NCI-H1092 (cell line): ENCODE results near the gene AANAT.

ENCODE experiments used
- DNase-seq: peaks from one replicate; lab custom pipeline; 2025; lab: John Stamatoyannopoulos, UW

The AANAT gene

GRCh38 chr17:76442341-76443338 lies 24.8 kb upstream of the AANAT start:
- DNase-seq: no peak

- DNase-seq: no peak
Observed at GRCh38 chr17:76444518-76445311, 22.7 kb upstream of the AANAT start.

GRCh38 chr17:76445697-76446448 lies 21.5 kb upstream of the AANAT start:
- DNase-seq: no peak

DNA sequence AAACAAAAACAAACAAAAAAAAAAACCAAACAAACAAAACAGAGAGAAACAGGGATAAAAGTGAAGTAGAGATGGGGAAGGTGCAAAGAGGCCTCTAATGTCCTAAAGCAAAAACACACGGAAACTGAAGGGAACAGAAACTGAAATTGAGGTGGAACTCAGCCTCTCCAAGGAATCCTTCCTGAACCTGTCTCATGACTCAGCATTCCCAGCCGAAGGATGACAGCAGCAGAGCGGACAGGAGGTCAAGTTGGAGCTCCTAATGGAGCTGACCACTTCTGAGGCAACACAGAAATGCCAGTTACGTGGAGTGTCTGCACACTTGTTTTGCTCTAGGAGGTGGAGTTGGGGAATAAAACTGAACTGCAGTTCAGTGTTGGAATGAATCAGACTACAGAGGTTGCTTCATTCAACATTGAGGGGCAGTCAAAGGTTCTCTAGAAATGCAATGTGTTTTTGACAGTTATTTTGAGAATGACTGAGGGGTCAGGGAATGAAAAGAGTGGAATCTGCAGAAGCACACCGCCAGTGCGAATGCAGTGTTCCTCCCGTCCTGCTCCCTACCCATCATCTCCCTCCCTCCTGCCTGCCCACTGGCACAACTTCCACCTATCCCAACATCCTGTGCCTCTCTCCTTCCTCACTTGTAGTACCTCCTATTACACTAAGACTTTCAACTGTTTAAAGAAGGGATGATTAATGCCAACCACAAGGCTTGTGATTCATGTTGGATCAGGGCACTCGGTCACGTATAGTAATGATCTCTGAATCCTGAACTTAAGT lies 20.8 kb upstream of the AANAT start:
- no peak for DNase-seq

- no peak for DNase-seq
Observed at GRCh38 chr17:76447931-76448652, 19.3 kb upstream of the AANAT start.

DNA sequence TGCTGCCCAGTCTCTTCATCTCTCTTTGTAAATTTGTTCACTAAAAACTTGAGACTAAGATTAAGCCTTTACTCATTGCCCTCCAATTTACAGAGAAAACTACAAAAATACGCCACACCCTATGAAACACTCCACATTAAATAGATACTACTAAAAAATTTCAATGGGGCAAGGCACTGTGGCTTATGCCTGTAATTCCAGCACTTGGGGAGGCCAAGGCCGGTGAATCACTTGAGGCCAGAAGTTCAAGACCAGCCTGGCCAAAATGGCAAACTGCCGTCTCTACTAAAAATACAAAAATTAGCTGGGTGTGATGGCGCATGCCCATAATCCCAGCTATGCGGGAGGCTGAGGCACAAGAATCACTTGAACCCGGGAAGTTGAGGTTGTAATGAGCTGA lies 18.3 kb upstream of the AANAT start:
- no peak for DNase-seq

DNA sequence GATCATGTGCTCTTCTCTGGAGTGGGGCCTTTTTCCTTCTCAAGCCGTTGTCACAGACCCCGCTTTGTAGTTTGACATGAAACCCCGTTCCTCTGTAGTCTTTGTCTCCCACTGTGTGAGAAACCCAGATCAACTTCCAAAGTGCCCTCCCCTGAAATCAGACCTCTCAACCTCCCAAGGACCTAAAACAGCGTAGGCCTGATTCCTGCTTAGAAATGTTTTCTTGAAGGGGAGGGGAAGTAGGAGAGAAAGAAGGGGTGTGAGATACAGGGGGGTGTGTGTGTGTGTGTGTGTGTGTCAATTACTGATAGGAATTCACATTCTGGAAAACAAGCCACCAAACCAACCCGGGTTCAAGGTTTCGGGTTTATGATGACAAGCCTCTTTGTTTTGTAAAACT lies 15.9 kb upstream of the AANAT start:
- DNase-seq: no peak

GRCh38 chr17:76452127-76452659 lies 15.2 kb upstream of the AANAT start:
- DNase-seq: no peak

DNA sequence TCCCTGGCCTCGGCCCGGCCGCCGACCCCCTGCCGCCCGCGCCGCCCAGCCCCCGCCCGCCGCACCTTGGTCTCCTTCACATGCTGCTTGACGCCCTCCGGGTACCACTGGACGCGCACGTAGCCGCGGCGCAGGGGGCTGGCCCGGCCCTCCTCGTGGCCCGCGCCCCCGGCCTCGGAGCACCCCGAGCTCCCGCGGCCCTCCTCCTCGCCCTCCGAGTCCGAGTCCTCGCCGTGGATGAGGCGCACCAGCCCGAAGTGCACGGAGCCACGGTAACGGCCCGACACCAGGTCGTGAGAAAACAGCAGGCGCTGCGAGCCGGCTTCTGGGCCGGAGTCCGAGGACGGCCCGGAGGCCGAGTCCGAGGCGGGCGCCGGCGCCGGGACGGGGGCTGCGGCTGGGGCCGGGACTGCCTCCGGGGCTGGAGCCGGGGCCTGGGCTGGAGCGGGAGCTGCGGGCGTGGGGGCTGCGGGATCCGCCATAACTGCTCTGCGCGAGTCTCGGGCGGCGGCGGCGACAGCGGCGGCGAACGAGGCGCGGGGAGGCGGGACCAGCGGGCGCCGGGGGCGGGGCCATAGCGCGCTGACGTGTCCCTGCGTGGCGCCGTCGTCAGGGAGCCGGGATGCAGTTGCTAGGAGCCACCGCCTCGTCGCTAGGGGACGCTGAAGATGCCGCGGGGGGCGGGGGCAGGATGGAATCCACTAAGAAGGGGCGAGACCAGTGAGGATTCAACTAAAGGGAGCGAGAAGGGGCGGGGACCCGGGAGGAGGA lies 14.6 kb upstream of the AANAT start, which contains the start of gene UBE2O:
Gene UBE2O (minus strand): TSS at position 493 of the 771 bp plus-strand sequence. CDS start 11 bp downstream, at position 482.
- peak; percentile 82 for DNase-seq

DNA sequence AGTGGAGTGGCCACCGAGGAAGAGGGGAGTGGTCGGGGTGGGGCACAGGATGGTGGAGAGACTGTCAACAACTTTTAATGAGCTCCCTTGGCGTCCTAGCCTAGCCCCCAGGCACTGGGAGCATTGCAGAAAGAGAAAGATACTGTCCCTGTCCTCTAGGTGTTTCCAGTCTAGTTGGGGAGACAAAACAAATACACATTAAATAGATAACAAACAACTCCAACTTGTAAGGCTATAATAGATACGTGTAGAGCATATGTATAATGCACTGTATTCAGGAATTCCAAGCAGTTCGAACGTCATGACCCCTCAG lies 14.0 kb upstream of the AANAT start:
- no peak for DNase-seq

DNA sequence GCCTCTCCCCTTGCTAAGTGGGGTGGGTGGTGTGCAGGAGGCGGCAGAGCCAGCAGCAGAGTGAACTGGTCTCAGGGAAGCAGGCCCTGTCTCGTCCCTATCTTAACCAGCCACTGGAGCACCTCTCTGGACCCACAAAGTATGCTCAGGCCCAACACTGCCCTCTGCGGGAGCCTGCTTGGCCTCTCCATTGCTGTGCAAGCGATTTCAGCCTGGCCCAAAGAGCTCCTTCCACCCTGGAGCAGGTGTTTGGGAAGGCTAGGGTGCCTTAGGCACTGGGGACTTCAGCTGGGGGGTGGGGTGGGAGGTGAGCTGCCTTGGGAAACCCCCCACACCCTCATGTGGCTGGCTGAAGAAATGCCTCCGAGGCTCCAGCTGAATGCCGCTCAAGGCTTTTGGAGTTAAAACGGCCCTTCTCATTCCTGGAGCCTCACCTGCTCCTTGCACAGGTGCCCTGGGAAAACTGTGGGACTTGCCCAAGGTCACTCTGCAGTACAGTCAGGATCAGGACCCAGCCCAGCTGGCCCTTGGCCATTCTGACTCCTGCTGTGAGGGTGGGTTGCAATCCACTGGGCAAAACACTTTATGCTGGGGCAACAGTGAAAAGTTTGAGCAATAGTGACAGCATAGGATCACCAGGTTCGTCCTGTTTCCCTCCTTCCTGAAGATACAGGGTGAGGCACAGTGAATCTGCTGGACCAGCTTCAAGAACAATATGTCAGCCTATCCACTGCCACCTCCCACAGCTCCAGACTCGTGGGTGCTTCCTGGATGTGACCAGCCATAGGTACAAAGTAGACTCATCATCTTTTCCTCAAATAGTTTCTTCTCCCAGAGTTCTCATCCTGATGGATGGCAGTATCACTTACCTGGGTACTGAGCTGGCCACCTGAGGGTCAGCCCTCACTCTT lies 8.6 kb upstream of the AANAT start:
- peak; percentile 37 for DNase-seq

GRCh38 chr17:76459674-76460073 lies 7.7 kb upstream of the AANAT start:
- DNase-seq: no peak

DNA sequence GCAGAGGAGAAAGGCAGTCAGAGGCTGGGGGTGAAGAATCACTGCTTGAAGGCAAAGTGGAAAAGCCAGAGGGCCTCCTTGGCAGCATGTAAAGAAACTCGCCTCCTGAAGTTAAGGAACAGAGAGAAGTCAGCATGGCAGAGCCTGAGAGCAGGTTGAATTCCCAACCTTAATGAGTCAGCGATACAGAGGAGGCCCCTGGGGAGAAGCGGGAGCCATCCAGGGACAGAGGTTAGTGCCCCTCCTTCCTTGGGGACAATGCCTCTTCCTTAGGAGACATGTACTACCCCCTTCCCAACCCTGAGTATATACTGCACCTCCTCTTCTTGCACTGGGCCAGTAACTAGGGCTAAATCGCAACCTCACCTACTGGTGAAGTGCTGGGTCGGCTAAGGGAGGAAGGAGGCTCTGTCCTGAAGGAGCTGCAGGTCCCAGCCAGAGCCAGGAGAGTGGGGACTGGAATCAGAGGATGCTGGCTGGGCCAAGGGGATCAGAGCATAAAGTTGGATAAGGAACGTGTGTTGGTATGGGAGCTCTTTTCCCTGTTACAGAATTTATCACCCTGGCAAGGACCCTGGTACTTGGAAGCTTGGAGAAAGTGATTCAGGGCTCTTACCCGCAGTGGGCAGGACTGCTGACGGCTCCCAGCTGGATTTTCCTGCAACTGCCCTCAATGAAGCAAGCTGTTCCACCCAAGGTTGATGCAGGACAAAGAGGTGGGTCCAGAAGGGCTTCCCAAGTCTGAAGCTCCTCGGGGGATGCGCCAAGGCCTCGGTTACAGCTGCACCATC lies 5.4 kb upstream of the AANAT start:
- no peak for DNase-seq

DNA sequence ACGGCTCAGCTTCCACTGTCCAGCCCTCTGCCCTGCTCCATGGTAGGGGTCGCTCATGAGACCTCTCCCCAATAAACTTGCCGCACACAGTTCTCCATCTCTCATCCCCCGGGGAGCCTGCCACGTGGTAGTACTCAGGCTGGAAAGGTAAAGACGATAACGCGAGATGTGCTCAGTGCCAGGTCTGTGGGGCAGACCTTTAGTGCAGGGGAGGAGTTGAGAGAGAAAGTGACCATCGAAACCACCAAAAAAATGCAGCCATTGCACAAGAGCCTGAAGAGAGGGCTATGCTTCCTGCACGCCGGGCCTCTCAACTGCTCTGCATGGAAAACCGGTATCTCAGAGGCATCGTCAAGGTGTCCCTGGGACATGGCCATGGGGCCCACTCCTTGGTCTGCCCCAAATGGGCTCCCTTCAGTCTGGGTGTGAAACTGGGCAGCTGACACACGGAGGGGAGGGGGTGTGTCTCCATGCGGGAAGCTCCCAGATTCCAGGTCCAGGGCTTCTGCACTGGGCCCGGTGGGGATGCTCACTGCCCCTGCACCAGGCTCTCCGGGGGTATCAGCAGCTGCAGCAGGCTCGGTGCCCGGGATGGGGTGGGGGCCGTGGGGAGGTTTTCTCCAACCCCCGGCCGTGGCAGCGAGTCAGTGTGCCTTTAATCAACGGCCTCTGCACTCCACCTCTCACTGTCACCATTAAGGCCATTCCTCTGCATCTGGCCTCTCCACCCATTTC lies 4.7 kb upstream of the AANAT start:
- no peak for DNase-seq

- no peak for DNase-seq
Observed at GRCh38 chr17:76466775-76467130, 650 bp upstream of the AANAT start.

GRCh38 chr17:76467809-76468633 lies 618 bp downstream of the AANAT start:
- DNase-seq: no peak
